Mesenchymal stem cell (in vitro differentiated cells and primary cell): ENCODE results near the gene SDHAF4.
A peak's percentile ranks its signal among the peaks of the same experiment; 100 is the strongest.

ENCODE experiments used
- DNase-seq: peaks from one replicate; pipeline ENCODE4 v3.0.0-alpha.2; 2013
- H2AFZ ChIP-seq: one replicate; pipeline ENCODE4 v1.6.1; 2013; ENCODE audit warnings: low read depth, mild to moderate bottlenecking, control low read depth, inconsistent platforms, low read length, moderate library complexity
- H2AK5ac ChIP-seq: 2 replicates; pipeline ENCODE4 v1.6.1; 2013; ENCODE audit warnings: low read length, moderate library complexity, mild to moderate bottlenecking, inconsistent platforms; ENCODE audit not compliant: severe bottlenecking
- H2BK120ac ChIP-seq: one replicate; pipeline ENCODE4 v1.6.1; 2013; ENCODE audit warnings: low read depth, mild to moderate bottlenecking, inconsistent platforms, low read length, moderate library complexity
- H2BK12ac ChIP-seq, 2 experiments: one replicate each; pipeline ENCODE4 v1.6.1; 2013; ENCODE audit warnings: inconsistent platforms in 2 of 2, low read length in 2 of 2, mild to moderate bottlenecking in 2 of 2, moderate library complexity in 2 of 2, control low read depth in 1 of 2
- H2BK15ac ChIP-seq: one replicate; pipeline ENCODE4 v1.6.1; 2013; ENCODE audit warnings: mild to moderate bottlenecking, low read depth, inconsistent platforms; ENCODE audit not compliant: poor library complexity, severe bottlenecking
- H2BK5ac ChIP-seq: 2 replicates; pipeline ENCODE4 v1.6.1; 2013; ENCODE audit warnings: low read depth, mild to moderate bottlenecking, low read length, control low read depth, inconsistent platforms; ENCODE audit not compliant: poor library complexity, severe bottlenecking
- H3K14ac ChIP-seq, 2 experiments: one replicate each; pipeline ENCODE4 v1.6.1; 2013; ENCODE audit warnings: inconsistent platforms in 2 of 2, low read length in 2 of 2, control low read depth in 1 of 2, mild to moderate bottlenecking in 1 of 2, moderate library complexity in 1 of 2
- H3K18ac ChIP-seq, 2 experiments: one replicate each; pipeline ENCODE4 v1.6.1; 2013; ENCODE audit warnings: inconsistent platforms in 2 of 2, low read length in 2 of 2, control low read depth in 1 of 2, low read depth in 1 of 2, mild to moderate bottlenecking in 1 of 2
- H3K23ac ChIP-seq, 2 experiments: one replicate each; pipeline ENCODE4 v1.6.1; 2013; ENCODE audit warnings: inconsistent platforms in 2 of 2, low read length in 2 of 2, mild to moderate bottlenecking in 2 of 2, moderate library complexity in 2 of 2, control low read depth in 1 of 2
- H3K27ac ChIP-seq: 2 replicates; pipeline ENCODE4 v1.5.1; 2013; ENCODE audit warnings: mild to moderate bottlenecking, moderate library complexity, low read length, control low read depth, inconsistent platforms; ENCODE audit not compliant: poor library complexity, severe bottlenecking
- H3K27me3 ChIP-seq, 2 experiments: 2 replicates each; pipeline versions ENCODE4 v1.6.1 to v1.7.0; 2013; ENCODE audit warnings: low read length in 2 of 2, mild to moderate bottlenecking in 2 of 2, moderate library complexity in 2 of 2, control low read depth in 1 of 2, inconsistent platforms in 1 of 2; ENCODE audit not compliant: control insufficient read depth in 1 of 2, insufficient read depth in 1 of 2
- H3K36me3 ChIP-seq, 2 experiments: 2 replicates each; pipeline versions ENCODE4 v1.6.1 to v1.7.0; 2013; ENCODE audit warnings: low read length in 2 of 2, control low read depth in 1 of 2, inconsistent platforms in 1 of 2, low read depth in 1 of 2, mild to moderate bottlenecking in 1 of 2; ENCODE audit not compliant: insufficient read depth in 2 of 2, control insufficient read depth in 1 of 2
- H3K4ac ChIP-seq, 2 experiments: one replicate each; pipeline ENCODE4 v1.6.1; 2013; ENCODE audit warnings: inconsistent platforms in 2 of 2, low read length in 2 of 2, mild to moderate bottlenecking in 2 of 2, moderate library complexity in 2 of 2, control low read depth in 1 of 2, low read depth in 1 of 2
- H3K4me1 ChIP-seq: 2 replicates; pipeline ENCODE4 v1.6.1; 2013; ENCODE audit warnings: low read depth, low read length, control low read depth; ENCODE audit not compliant: control insufficient read depth, insufficient read depth
- H3K4me2 ChIP-seq: 2 replicates; pipeline ENCODE4 v1.6.1; 2013; ENCODE audit warnings: low read length, mild to moderate bottlenecking, inconsistent platforms; ENCODE audit not compliant: poor library complexity, severe bottlenecking
- H3K4me3 ChIP-seq, 2 experiments: 2 replicates each; pipeline versions ENCODE4 v1.5.1 to v1.7.0; 2013; ENCODE audit warnings: low read length in 2 of 2, mild to moderate bottlenecking in 2 of 2, control low read depth in 1 of 2, low read depth in 1 of 2; ENCODE audit not compliant: insufficient read depth in 1 of 2
- H3K79me1 ChIP-seq: replicated peaks from 2 replicates; pipeline ENCODE4 v1.6.1; 2013; ENCODE audit warnings: mild to moderate bottlenecking, control low read depth, low read length, inconsistent platforms; ENCODE audit not compliant: poor library complexity, severe bottlenecking
- H3K9ac ChIP-seq: 2 replicates; pipeline ENCODE4 v1.7.0; 2013; ENCODE audit warnings: mild to moderate bottlenecking, low read length, moderate library complexity
- H3K9me3 ChIP-seq: 2 replicates; pipeline ENCODE4 v1.7.0; 2013; ENCODE audit warnings: mild to moderate bottlenecking, low read length; ENCODE audit not compliant: control insufficient read depth
- H4K8ac ChIP-seq: one replicate; pipeline ENCODE4 v1.6.1; 2013; ENCODE audit warnings: inconsistent platforms, mild to moderate bottlenecking, low read length, moderate library complexity
- H4K91ac ChIP-seq: one replicate; pipeline ENCODE4 v1.6.1; 2013; ENCODE audit warnings: mild to moderate bottlenecking, low read length, inconsistent platforms
- WGBS: methylation state at CpG from one replicate; pipeline ENCODE4 v1.1.7; 2013; ENCODE audit warnings: mixed read lengths; 5-methylcytosine and 5-hydroxymethylcytosine counted together

SDHAF4 gene

GRCh38 chr6:70586114-70586513, 19.4 kb downstream of the SDHAF4 start:
- H2AFZ ChIP-seq: no peak overlapping the region
- H2BK120ac ChIP-seq: no peak overlapping the region
- no peaks in the 10 kb centered on the region for H3K9me3 ChIP-seq
- no peak overlapping the region for H4K91ac ChIP-seq
- no peaks in the 10 kb centered on the region for H3K4me1 ChIP-seq
- H3K18ac ChIP-seq: no peak overlapping the region
- H4K8ac ChIP-seq: no peak overlapping the region
- no peak overlapping the region for H3K14ac ChIP-seq
- no peak overlapping the region for H3K27ac ChIP-seq
- H2BK5ac ChIP-seq: no peak overlapping the region
- H2BK15ac ChIP-seq: no peak overlapping the region
- peaks cover 3% of the 10 kb centered on the region for H3K79me1 ChIP-seq
- no peak overlapping the region for H2BK12ac ChIP-seq
- no peak overlapping the region for H3K23ac ChIP-seq
- H3K4me2 ChIP-seq: no peak overlapping the region
- H3K27me3 ChIP-seq: no peaks in the 10 kb centered on the region
- H3K4me3 ChIP-seq: no peak overlapping the region
- DNase-seq: no peak
- peaks cover 12 to 67% of the 10 kb centered on the region in 2 experiments for H3K36me3 ChIP-seq
- no CpG with 5 or more reads among the region's 1 CpG for WGBS
- H3K9ac ChIP-seq: no peak overlapping the region
- no peak overlapping the region for H3K4ac ChIP-seq
- no peak overlapping the region for H2AK5ac ChIP-seq

- Histone ChIP-seq H2BK12ac (no peak overlapping the region), H3K4me3 (no peak overlapping the region), H4K91ac (no peak overlapping the region), H2BK5ac (no peak overlapping the region), H3K4me1 (no peaks in the 10 kb centered on the region), H3K14ac (no peak overlapping the region), H3K27me3 (no peaks in the 10 kb centered on the region), H3K4me2 (no peak overlapping the region), H4K8ac (no peak overlapping the region), H2BK15ac (no peak overlapping the region), H3K4ac (no peak overlapping the region), H3K27ac (no peak overlapping the region), H3K18ac (no peak overlapping the region), H3K79me1 (no peaks in the 10 kb centered on the region), H3K23ac (no peak overlapping the region), H2AK5ac (no peak overlapping the region), H3K36me3 (peaks cover 6 to 33% of the 10 kb centered on the region in 2 experiments), H2BK120ac (no peak overlapping the region), H3K9me3 (no peaks in the 10 kb centered on the region), H2AFZ (no peak overlapping the region), H3K9ac (no peak overlapping the region)
- no peak for DNase-seq
Observed at GRCh38 chr6:70590400-70590799, 23.7 kb downstream of the SDHAF4 start.

GRCh38 chr6:70592391-70593117, 25.8 kb downstream of the SDHAF4 start:
- H4K8ac ChIP-seq: no peak overlapping the region
- no peak overlapping the region for H3K4me2 ChIP-seq
- no peak overlapping the region for H3K27ac ChIP-seq
- no peak overlapping the region for H2AFZ ChIP-seq
- no peaks in the 10 kb centered on the region for H3K4me1 ChIP-seq
- no peak overlapping the region for H3K18ac ChIP-seq
- H3K4me3 ChIP-seq: no peak overlapping the region
- peaks cover 6 to 22% of the 10 kb centered on the region in 2 experiments for H3K36me3 ChIP-seq
- H3K9ac ChIP-seq: no peak overlapping the region
- no peak overlapping the region for H2BK5ac ChIP-seq
- no peaks in the 10 kb centered on the region for H3K27me3 ChIP-seq
- no peak overlapping the region for H2BK120ac ChIP-seq
- no peak overlapping the region for H3K4ac ChIP-seq
- H2BK15ac ChIP-seq: no peak overlapping the region
- 89% methylated on average over 4 of the region's 5 CpGs for WGBS
- no peak overlapping the region for H2AK5ac ChIP-seq
- DNase-seq: no peak
- H4K91ac ChIP-seq: peak overlapping the region; percentile 43
- H3K14ac ChIP-seq: no peak overlapping the region
- H2BK12ac ChIP-seq: no peak overlapping the region
- no peaks in the 10 kb centered on the region for H3K79me1 ChIP-seq
- H3K9me3 ChIP-seq: no peaks in the 10 kb centered on the region
- H3K23ac ChIP-seq: no peak overlapping the region

- no peak overlapping the region for H3K4me2 ChIP-seq
- H2BK120ac ChIP-seq: no peak overlapping the region
- no peak overlapping the region for H2BK12ac ChIP-seq
- H4K8ac ChIP-seq: peak overlapping the region; percentile 55
- H3K9me3 ChIP-seq: no peaks in the 10 kb centered on the region
- H3K79me1 ChIP-seq: no peaks in the 10 kb centered on the region
- no peak for DNase-seq
- WGBS: 89% methylated on average over 3 of the region's 3 CpGs
- H3K27me3 ChIP-seq: no peaks in the 10 kb centered on the region
- H3K4me3 ChIP-seq: no peak overlapping the region
- no peak overlapping the region for H2AFZ ChIP-seq
- H2BK5ac ChIP-seq: no peak overlapping the region
- no peak overlapping the region for H3K14ac ChIP-seq
- H3K9ac ChIP-seq: no peak overlapping the region
- H3K27ac ChIP-seq: no peak overlapping the region
- H2AK5ac ChIP-seq: no peak overlapping the region
- no peaks in the 10 kb centered on the region for H3K4me1 ChIP-seq
- no peak overlapping the region for H2BK15ac ChIP-seq
- H4K91ac ChIP-seq: peak overlapping the region; percentile 43
- peaks cover 6 to 17% of the 10 kb centered on the region in 2 experiments for H3K36me3 ChIP-seq
- no peak overlapping the region for H3K18ac ChIP-seq
- H3K23ac ChIP-seq: no peak overlapping the region
- H3K4ac ChIP-seq: no peak overlapping the region
Observed at GRCh38 chr6:70593118-70593486, 26.4 kb downstream of the SDHAF4 start.
